PC-3 (cell line): ENCODE measurements around the gene MYO5C. TPM values are rescaled to one million over a fixed set of nuclear protein-coding genes. Genes with fewer than 3 reads are reported as not detected.

Experiments
- ATAC-seq: fragments of 200-7000 bp; cut with Tn5 transposase; 2 replicates; pipeline ENCODE4 v1.9.1; 2020; ENCODE audit warnings: mild to moderate bottlenecking, moderate library complexity
- BruUV-seq: library from RNA; stranded (reverse); fragments of 400-500 nt; replicated peaks from 2 replicates; lab custom pipeline; 2021; lab: Mats Ljungman, UMichigan
- CTCF ChIA-PET: fragments of 300-600 bp; sonication (Branson Sonifier 250); formaldehyde crosslinking; loops from one replicate; lab custom pipeline; 2022; ENCODE audit warnings: antibody characterized with exemption; lab: Charles Lee
- POLR2A ChIA-PET: fragments of 300-600 bp; sonication (Branson Sonifier 250); formaldehyde crosslinking; loops from one replicate; lab custom pipeline; 2022; ENCODE audit warnings: antibody characterized with exemption; ENCODE audit not compliant: unreplicated experiment; lab: Charles Lee
- DNase-seq: peaks from one replicate; pipeline ENCODE4 v3.0.0-alpha.2; 2015
- H2AFZ ChIP-seq: fragments of 300-600 bp; sonication (generic); 2 replicates; pipeline ENCODE4 v1.6.0; 2016; ENCODE audit warnings: antibody characterized with exemption, low read length
- H3F3A ChIP-seq: fragments of 300-600 bp; sonication (generic); one replicate; pipeline ENCODE4 v1.6.0; 2017; ENCODE audit warnings: antibody characterized with exemption, low read length, control low read depth, mild to moderate bottlenecking; ENCODE audit not compliant: unreplicated experiment
- H3K27ac ChIP-seq: fragments of 300-600 bp; sonication (generic); 2 replicates; pipeline ENCODE4 v1.5.1; 2016; ENCODE audit warnings: mild to moderate bottlenecking, low read length
- H3K27me3 ChIP-seq: fragments of 300-600 bp; sonication (generic); 2 replicates; pipeline ENCODE4 v1.6.1; 2016; ENCODE audit warnings: low read length, mixed read lengths
- H3K36me3 ChIP-seq: fragments of 300-600 bp; sonication (generic); 2 replicates; pipeline ENCODE4 v1.6.1; 2016; ENCODE audit warnings: low read depth, mixed run types, low read length, mixed read lengths
- H3K4me1 ChIP-seq: fragments of 300-600 bp; sonication (generic); 2 replicates; pipeline ENCODE4 v1.5.1; 2016; ENCODE audit warnings: low read length; ENCODE audit not compliant: insufficient read depth
- H3K4me2 ChIP-seq: fragments of 300-600 bp; sonication (generic); 2 replicates; pipeline ENCODE4 v1.6.0; 2016; ENCODE audit warnings: low read length
- H3K4me3 ChIP-seq: fragments of 300-600 bp; sonication (generic); 2 replicates; pipeline ENCODE4 v1.5.1; 2016; ENCODE audit warnings: mild to moderate bottlenecking, low read length, mixed read lengths
- H3K79me2 ChIP-seq: fragments of 300-600 bp; sonication (generic); 2 replicates; pipeline ENCODE4 v1.6.1; 2017; ENCODE audit warnings: low read length, mixed read lengths
- H3K9ac ChIP-seq: fragments of 300-600 bp; sonication (generic); 2 replicates; pipeline ENCODE4 v1.6.0; 2016; ENCODE audit warnings: mild to moderate bottlenecking, low read length
- H3K9me2 ChIP-seq: fragments of 300-600 bp; sonication (generic); replicated peaks from 2 replicates; pipeline ENCODE4 v1.6.1; 2016; ENCODE audit warnings: mixed run types, low read length, mixed read lengths
- H3K9me3 ChIP-seq: fragments of 300-600 bp; sonication (generic); 2 replicates; pipeline ENCODE4 v1.6.1; 2016; ENCODE audit warnings: low read length, mixed read lengths
- H4K20me1 ChIP-seq: fragments of 300-600 bp; sonication (generic); 2 replicates; pipeline ENCODE4 v1.6.1; 2016; ENCODE audit warnings: low read length, mixed read lengths
- CTCF ChIP-seq: fragments of 300-600 bp; sonication (generic); conservative IDR thresholded peaks from 2 replicates; pipeline ENCODE4 v1.5.1; 2017; ENCODE audit warnings: antibody characterized with exemption, low read depth, mild to moderate bottlenecking, low read length
- EZH2 ChIP-seq: fragments of 300-600 bp; sonication (generic); IDR thresholded peaks from one replicate; pipeline ENCODE4 v1.6.1; 2017; ENCODE audit warnings: antibody characterized with exemption, mild to moderate bottlenecking, low read length; ENCODE audit not compliant: unreplicated experiment
- EZH2phosphoT487 ChIP-seq: fragments of 300-600 bp; sonication (generic); IDR thresholded peaks from 2 replicates; pipeline ENCODE4 v1.6.1; 2018; ENCODE audit warnings: mild to moderate bottlenecking, antibody characterized with exemption, low read length, borderline replicate concordance
- intact Hi-C: fragments of 100-400 bp; cut with micrococcal nuclease; formaldehyde crosslinking; loops from 2 replicates; pipeline ENCODE4 v1.9.0; 2023
- total RNA-seq: library from RNA; depleted of rRNA; stranded (reverse); fragments of >200 nt; gene quantifications from 2 replicates; pipeline ENCODE4 v1.2.3, GENCODE V29; 2014

The MYO5C gene
- total RNA-seq, 1 experiment from 2014 or later, result 17.7 TPM

GRCh38 chr15:52255008-52255407 is 40.6 kb downstream of the MYO5C start:
- H3K36me3 ChIP-seq, result peaks cover 22% of the 10 kb centered on the region
- intact Hi-C loops, result loop anchor here (5.0 kb wide), 1 partner anchor 402 kb away; no protein-coding TSS in a partner anchor
- H3K4me2 ChIP-seq, result peak overlapping the region; percentile 35; the same call in 1 of the 2 replicates
- ChIA-PET CTCF (no interaction called here), POLR2A (no interaction called here)
- no peaks in the 10 kb centered on the region for H3K9me2 ChIP-seq
- H3K9me3 ChIP-seq, result no peaks in the 10 kb centered on the region
- DNase-seq, result peak; percentile 49
- H3K27me3 ChIP-seq, result no peaks in the 10 kb centered on the region
- BruUV-seq, result no TSS peak
- no peaks in the 10 kb centered on the region for H4K20me1 ChIP-seq
- TF ChIP-seq EZH2phosphoT487, result no peak
- no peak for TF ChIP-seq EZH2
- no peak for TF ChIP-seq CTCF
- H3K4me1 ChIP-seq, result peaks cover 53% of the 10 kb centered on the region
- no peak overlapping the region for H2AFZ ChIP-seq
- peak; percentile 19; the same call in 1 of the 2 replicates for ATAC-seq
- H3K4me3 ChIP-seq, result no peak overlapping the region
- H3K9ac ChIP-seq, result peak overlapping the region; percentile 5; the same call in 1 of the 2 replicates
- peak overlapping the region; percentile 67 for H3K27ac ChIP-seq
- H3F3A ChIP-seq, result peaks cover 4% of the 10 kb centered on the region
- H3K79me2 ChIP-seq, result no peaks in the 10 kb centered on the region

GRCh38 chr15:52254391-52254790 is 41.2 kb downstream of the MYO5C start:
- no peaks in the 10 kb centered on the region for H3K27me3 ChIP-seq
- peaks cover 26% of the 10 kb centered on the region for H3K36me3 ChIP-seq
- no peaks in the 10 kb centered on the region for H3K79me2 ChIP-seq
- H3K9ac ChIP-seq, result no peak overlapping the region
- H3K27ac ChIP-seq, result peak overlapping the region; percentile 67
- no peaks in the 10 kb centered on the region for H3K9me2 ChIP-seq
- no peak for TF ChIP-seq EZH2phosphoT487
- peak; percentile 23 for TF ChIP-seq CTCF
- peaks cover 53% of the 10 kb centered on the region for H3K4me1 ChIP-seq
- no peak for ATAC-seq
- no peak overlapping the region for H2AFZ ChIP-seq
- H3K4me2 ChIP-seq, result peak overlapping the region; percentile 35; the same call in 1 of the 2 replicates
- BruUV-seq, result no TSS peak
- CTCF ChIA-PET, result no interaction called here
- POLR2A ChIA-PET, result no interaction called here
- no peak overlapping the region for H3K4me3 ChIP-seq
- no peaks in the 10 kb centered on the region for H4K20me1 ChIP-seq
- intact Hi-C loops, result no loop called here
- DNase-seq, result peak; percentile 11
- peaks cover 4% of the 10 kb centered on the region for H3F3A ChIP-seq
- no peaks in the 10 kb centered on the region for H3K9me3 ChIP-seq

GRCh38 chr15:52252781-52253180 is 42.8 kb downstream of the MYO5C start:
- CTCF ChIA-PET, result interaction anchor here (0.7 kb wide), 1 partner anchor 82 kb away, joined by 5 read pairs; no protein-coding TSS in a partner anchor
- peaks cover 53% of the 10 kb centered on the region for H3K4me1 ChIP-seq
- BruUV-seq, result no TSS peak

More at GRCh38 chr15:52252781-52253180, 42.8 kb downstream of the MYO5C start:
- H3K27me3 ChIP-seq, result no peaks in the 10 kb centered on the region
- intact Hi-C loops, result no loop called here
- H3K79me2 ChIP-seq, result no peaks in the 10 kb centered on the region
- H3K9ac ChIP-seq, result peak overlapping the region; percentile 43
- peaks cover 4% of the 10 kb centered on the region for H3F3A ChIP-seq
- H4K20me1 ChIP-seq, result no peaks in the 10 kb centered on the region
- no peak overlapping the region for H2AFZ ChIP-seq
- H3K4me2 ChIP-seq, result peak overlapping the region; percentile 54
- peak overlapping the region; percentile 95 for H3K27ac ChIP-seq
- TF ChIP-seq EZH2phosphoT487, result no peak
- no peak for TF ChIP-seq CTCF
- no peak for TF ChIP-seq EZH2
- ATAC-seq (peak; percentile 61), DNase-seq (peak; percentile 93)
- H3K36me3 ChIP-seq, result peaks cover 26% of the 10 kb centered on the region
- no peaks in the 10 kb centered on the region for H3K9me2 ChIP-seq
- POLR2A ChIA-PET, result interaction anchor here (0.5 kb wide), 1 partner anchor 24 kb away, joined by 3 read pairs; no protein-coding TSS in a partner anchor
- H3K4me3 ChIP-seq, result no peak overlapping the region
- H3K9me3 ChIP-seq, result no peaks in the 10 kb centered on the region
